MCF 10A (cell line): ENCODE results near the gene TMEM163. TPM values are rescaled to one million over a fixed set of nuclear protein-coding genes. Genes with fewer than 3 reads are reported as not detected.

Experiments used
- BruUV-seq: library from RNA; stranded (reverse); fragments of 400-500 nt; replicated peaks from 2 replicates; lab custom pipeline; 2021; lab: Mats Ljungman, UMichigan
- CTCF ChIA-PET: fragments of 300-600 bp; sonication (Branson Sonifier 250); formaldehyde crosslinking; extraction: SDS; loops from one replicate; lab custom pipeline; 2021; ENCODE audit warnings: antibody characterized with exemption, inconsistent platforms; lab: Yijun Ruan, JAX
- POLR2A ChIA-PET: fragments of 300-600, 350-650 bp; sonication (Branson Sonifier 250); formaldehyde crosslinking; extraction: SDS; loops from one replicate; lab custom pipeline; 2020; ENCODE audit warnings: antibody characterized with exemption, inconsistent platforms; lab: Yijun Ruan, JAX
- DNase-seq: peaks from one replicate; pipeline ENCODE4 v3.0.0-alpha.2; 2018; ENCODE audit not compliant: unreplicated experiment
- H3K27ac Mint-ChIP-seq: one replicate; pipeline ENCODE4 v1.8.0; 2022; ENCODE audit warnings: mild to moderate bottlenecking, low read depth, mixed read lengths; ENCODE audit not compliant: unreplicated experiment
- H3K27me3 Mint-ChIP-seq: one replicate; pipeline ENCODE4 v1.8.0; 2022; ENCODE audit warnings: mixed read lengths; ENCODE audit not compliant: insufficient read depth, unreplicated experiment
- H3K36me3 Mint-ChIP-seq: one replicate; pipeline ENCODE4 v1.8.0; 2022; ENCODE audit warnings: mild to moderate bottlenecking, moderate library complexity, mixed read lengths; ENCODE audit not compliant: insufficient read depth, unreplicated experiment
- H3K4me1 Mint-ChIP-seq: one replicate; pipeline ENCODE4 v1.8.0; 2022; ENCODE audit warnings: mixed read lengths; ENCODE audit not compliant: insufficient read depth, unreplicated experiment
- H3K4me3 Mint-ChIP-seq: one replicate; pipeline ENCODE4 v1.8.0; 2022; ENCODE audit warnings: mild to moderate bottlenecking, moderate library complexity, mixed read lengths; ENCODE audit not compliant: unreplicated experiment
- H3K9me3 Mint-ChIP-seq: one replicate; pipeline ENCODE4 v1.8.0; 2022; ENCODE audit warnings: mixed read lengths; ENCODE audit not compliant: unreplicated experiment
- CTCF ChIP-seq: fragments of 200-600 bp; IDR thresholded peaks from one replicate; pipeline ENCODE4 v1.8.0; 2022; ENCODE audit warnings: antibody characterized with exemption, mild to moderate bottlenecking; ENCODE audit not compliant: unreplicated experiment
- intact Hi-C: fragments of 100-400 bp; cut with micrococcal nuclease; formaldehyde crosslinking; loops from 2 replicates; pipeline ENCODE4 v1.14.1; 2022
- total RNA-seq: library from RNA; stranded (reverse); gene quantifications from 2 replicates; pipeline ENCODE4 v1.2.3, GENCODE V29; 2022

Gene TMEM163
- total RNA-seq, 1 experiment from 2014 or later: not detected

DNA sequence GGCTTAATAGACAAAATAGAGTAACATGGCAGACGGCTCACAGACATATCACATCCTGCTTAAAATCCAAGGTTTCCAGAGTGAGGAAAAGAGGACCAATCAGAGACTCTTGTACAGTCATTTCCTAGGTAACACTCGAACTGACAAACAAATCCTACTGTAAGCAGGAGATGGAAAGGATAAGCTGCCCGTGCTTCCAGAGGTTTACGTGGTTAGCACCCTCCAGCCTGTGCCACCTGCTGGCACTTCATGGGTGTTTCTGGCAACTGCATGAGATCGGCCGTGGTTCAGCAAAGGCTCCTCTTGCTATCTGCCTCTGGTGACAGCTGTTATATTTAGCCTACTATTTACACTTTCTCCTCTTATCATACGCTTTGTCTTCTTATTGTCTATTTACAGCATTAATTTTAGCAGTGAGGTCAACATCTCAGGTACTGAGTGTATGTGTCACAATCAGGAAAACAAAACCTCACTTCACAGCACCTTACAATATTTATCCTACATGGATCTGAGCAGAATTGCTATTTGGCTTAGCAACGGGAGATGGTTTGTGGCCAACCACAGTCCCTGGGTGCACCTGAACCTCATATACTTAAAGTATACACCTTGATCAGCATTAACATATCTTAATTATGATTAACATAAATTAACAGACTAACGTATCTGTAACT, 226.9 kb downstream of the TMEM163 start:
- H3K27ac Mint-ChIP-seq: no peak overlapping the region
- POLR2A ChIA-PET: no interaction called here

GRCh38 chr2:134491022-134491421, 227.8 kb downstream of the TMEM163 start:
- DNase-seq: no peak
- BruUV-seq: no TSS peak
- H3K9me3 Mint-ChIP-seq: no peaks in the 10 kb centered on the region
- no peak overlapping the region for H3K27ac Mint-ChIP-seq
- peaks cover 43% of the 10 kb centered on the region for H3K27me3 Mint-ChIP-seq
- ChIA-PET POLR2A (no interaction called here), CTCF (interaction anchor here (0.5 to 1.9 kb wide), 7 partner anchors 15 to 365 kb away, joined by 3 to 9 read pairs (median 3); no protein-coding TSS in a partner anchor)
- H3K36me3 Mint-ChIP-seq: no peaks in the 10 kb centered on the region
- H3K4me3 Mint-ChIP-seq: no peak overlapping the region
- intact Hi-C loops: no loop called here
- no peak for TF ChIP-seq CTCF
- no peaks in the 10 kb centered on the region for H3K4me1 Mint-ChIP-seq

More for the DNA sequence above, 226.9 kb downstream of the TMEM163 start:
- Mint-ChIP-seq H3K4me3 (no peak overlapping the region), H3K36me3 (no peaks in the 10 kb centered on the region), H3K27me3 (peaks cover 36% of the 10 kb centered on the region), H3K4me1 (no peaks in the 10 kb centered on the region), H3K9me3 (no peaks in the 10 kb centered on the region)
- intact Hi-C loops: no loop called here
- DNase-seq: peak; percentile 11
- CTCF ChIA-PET: interaction anchor here (0.7 to 1.9 kb wide), 4 partner anchors 23 to 292 kb away, joined by 3 to 9 read pairs (median 3); no protein-coding TSS in a partner anchor
- TF ChIP-seq CTCF: no peak
- BruUV-seq: no TSS peak

DNA sequence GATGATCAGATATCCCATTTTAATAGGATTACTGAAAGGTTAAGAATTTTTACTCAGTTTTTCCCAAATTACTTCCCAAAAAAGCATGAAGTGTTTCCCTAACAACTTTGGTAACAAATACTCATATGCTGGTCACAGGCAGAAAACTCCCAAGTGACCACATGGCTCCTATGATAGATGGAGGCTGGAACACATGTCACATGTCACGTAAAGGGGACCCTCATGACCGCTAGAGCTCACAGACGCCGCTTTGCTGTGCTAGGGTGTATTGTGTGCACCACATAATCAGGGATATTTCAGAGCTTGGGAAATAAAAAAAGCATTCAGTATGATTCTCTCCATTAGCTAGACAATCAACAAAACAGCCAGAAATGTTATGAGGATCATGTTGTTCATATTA, 228.2 kb downstream of the TMEM163 start:
- intact Hi-C loops: no loop called here
- CTCF ChIA-PET: interaction anchor here (0.5 to 1.9 kb wide), 4 partner anchors 16 to 364 kb away, joined by 3 to 9 read pairs (median 4); no protein-coding TSS in a partner anchor
- Mint-ChIP-seq H3K27me3 (peaks cover 46% of the 10 kb centered on the region), H3K36me3 (no peaks in the 10 kb centered on the region), H3K4me3 (no peak overlapping the region), H3K4me1 (no peaks in the 10 kb centered on the region), H3K27ac (no peak overlapping the region), H3K9me3 (no peaks in the 10 kb centered on the region)
- POLR2A ChIA-PET: no interaction called here
- no TSS peak for BruUV-seq
- no peak for DNase-seq
- TF ChIP-seq CTCF: no peak

GRCh38 chr2:134489732-134490384, 228.9 kb downstream of the TMEM163 start:
- intact Hi-C loops: no loop called here
- H3K27me3 Mint-ChIP-seq: peaks cover 46% of the 10 kb centered on the region
- no peak overlapping the region for H3K27ac Mint-ChIP-seq
- no peak for TF ChIP-seq CTCF
- no peak for DNase-seq
- no peaks in the 10 kb centered on the region for H3K4me1 Mint-ChIP-seq
- BruUV-seq: no TSS peak
- H3K9me3 Mint-ChIP-seq: no peaks in the 10 kb centered on the region
- ChIA-PET POLR2A (no interaction called here), CTCF (interaction anchor here (0.7 to 1.9 kb wide), 3 partner anchors 15 to 39 kb away, joined by 3 to 9 read pairs (median 5); no protein-coding TSS in a partner anchor)
- no peak overlapping the region for H3K4me3 Mint-ChIP-seq
- H3K36me3 Mint-ChIP-seq: no peaks in the 10 kb centered on the region
